Activated CD4-positive, alpha-beta T cell treated with anti-CD3 and anti-CD28 coated beads for 1 hour (primary cell): ENCODE data around the gene RRBP1.

ENCODE experiments used
- DNase-seq: peaks from one replicate; pipeline ENCODE4 v3.0.0-alpha.2; 2020

RRBP1 gene

DNA sequence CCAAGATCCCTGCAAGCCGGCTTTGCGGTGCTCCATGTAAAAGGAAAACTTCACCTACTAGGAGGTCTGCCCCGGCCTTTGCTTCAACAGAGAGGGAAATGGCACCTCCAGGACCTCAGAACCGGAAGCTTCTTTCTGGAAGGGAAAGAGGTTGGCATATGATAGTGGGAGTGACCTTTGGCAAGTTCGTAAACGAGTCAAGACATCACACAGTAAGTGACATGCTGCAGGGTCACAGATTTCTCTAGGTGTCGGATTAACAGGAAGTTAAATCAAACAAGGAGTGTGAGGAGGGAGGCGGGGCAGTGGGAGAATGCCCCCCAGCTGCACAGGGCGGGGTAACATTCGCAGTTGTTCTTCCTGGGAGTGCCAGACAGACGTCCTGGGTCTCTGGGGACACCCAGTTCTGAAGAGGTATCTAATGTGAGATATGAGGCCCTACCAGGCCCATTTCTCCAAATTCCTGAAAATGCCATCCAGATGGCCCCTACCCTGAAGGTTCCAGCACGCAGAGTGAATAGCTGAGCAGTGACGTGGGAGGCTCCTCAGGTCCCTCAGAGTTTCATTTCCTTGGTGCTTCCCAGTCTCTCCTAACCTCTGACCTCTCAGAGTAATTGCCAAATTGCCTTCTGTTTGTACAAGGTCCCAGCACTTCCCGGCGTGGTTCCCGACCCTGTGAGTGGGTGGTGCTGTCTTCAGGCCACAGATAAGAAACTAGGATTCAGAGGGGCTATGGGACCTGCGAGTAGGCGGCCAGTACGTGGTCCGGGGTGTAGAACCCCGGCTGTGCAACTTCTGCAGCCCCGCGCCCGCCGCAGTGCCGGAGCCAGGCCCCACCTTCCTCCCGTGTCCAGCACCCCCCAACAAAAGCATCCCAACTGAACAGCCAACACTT, 1.9 kb downstream of the RRBP1 start:
- no peak for DNase-seq

DNA sequence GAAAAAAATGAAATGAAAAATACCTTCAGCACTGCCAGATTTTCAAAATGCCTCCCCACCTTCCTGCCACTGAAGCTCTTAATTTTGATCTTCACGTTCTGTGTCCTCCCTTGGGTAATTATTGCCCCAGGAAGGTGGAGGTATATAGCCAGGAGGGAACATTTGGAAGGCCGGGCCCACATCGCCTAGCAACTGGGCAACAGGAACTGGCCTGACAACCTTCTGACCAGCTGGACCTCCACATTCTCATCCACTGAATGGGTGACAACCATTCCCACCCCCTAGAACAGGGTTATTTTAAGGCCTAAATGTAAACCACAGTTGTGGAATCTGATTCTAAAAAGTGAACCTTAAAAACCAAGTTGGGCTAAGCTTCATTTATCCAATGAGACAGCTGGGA, 3.2 kb downstream of the RRBP1 start:
- DNase-seq: no peak

- no peak for DNase-seq
Observed at GRCh38 chr20:17678295-17678694, 3.7 kb downstream of the RRBP1 start.

GRCh38 chr20:17676942-17677341, 5.1 kb downstream of the RRBP1 start:
- no peak for DNase-seq

DNA sequence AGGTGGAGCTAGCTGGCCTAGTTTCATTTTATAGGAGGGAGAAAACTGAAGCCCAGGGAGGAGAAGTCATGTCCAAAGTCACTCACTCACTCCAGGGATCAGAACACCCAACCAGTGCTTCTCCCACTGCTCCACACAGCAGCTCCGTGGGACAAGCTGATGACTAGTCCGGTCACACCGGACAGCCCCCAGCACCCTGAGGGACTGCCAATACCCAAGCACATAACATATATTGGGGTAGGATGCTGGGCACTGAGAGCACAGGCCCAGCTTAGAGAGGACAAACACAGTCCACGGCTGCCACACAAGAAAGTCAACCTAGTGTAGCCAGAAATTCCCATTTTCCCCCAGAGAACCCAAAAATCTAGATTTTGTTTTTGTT, 5.7 kb downstream of the RRBP1 start:
- no peak for DNase-seq

GRCh38 chr20:17675519-17676377, 6.3 kb downstream of the RRBP1 start:
- no peak for DNase-seq

GRCh38 chr20:17674722-17675518, 7.1 kb downstream of the RRBP1 start:
- no peak for DNase-seq

GRCh38 chr20:17673084-17673483, 9.0 kb downstream of the RRBP1 start:
- DNase-seq: no peak

DNA sequence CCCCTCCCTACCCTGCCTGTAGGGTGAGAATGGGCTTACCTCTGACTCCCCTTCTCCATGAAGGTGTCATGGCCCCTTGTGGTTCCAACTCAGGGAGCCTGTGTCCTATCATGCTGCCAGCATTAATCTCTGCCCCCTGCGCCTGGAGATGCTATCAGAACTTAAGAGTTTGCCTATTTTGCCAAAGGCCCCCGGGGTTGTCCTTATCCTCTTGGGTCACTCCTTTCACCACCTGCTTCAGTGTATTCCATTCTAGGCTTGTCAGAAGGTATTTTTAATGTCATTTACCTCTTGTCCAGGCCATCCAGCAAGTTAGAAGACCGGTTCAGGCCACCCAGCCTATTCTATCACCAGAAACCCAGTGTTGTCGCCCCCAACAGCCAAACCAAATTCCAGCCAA, 10.5 kb downstream of the RRBP1 start:
- DNase-seq: no peak

- DNase-seq: no peak
Observed at GRCh38 chr20:17671011-17671410, 11.0 kb downstream of the RRBP1 start.

DNA sequence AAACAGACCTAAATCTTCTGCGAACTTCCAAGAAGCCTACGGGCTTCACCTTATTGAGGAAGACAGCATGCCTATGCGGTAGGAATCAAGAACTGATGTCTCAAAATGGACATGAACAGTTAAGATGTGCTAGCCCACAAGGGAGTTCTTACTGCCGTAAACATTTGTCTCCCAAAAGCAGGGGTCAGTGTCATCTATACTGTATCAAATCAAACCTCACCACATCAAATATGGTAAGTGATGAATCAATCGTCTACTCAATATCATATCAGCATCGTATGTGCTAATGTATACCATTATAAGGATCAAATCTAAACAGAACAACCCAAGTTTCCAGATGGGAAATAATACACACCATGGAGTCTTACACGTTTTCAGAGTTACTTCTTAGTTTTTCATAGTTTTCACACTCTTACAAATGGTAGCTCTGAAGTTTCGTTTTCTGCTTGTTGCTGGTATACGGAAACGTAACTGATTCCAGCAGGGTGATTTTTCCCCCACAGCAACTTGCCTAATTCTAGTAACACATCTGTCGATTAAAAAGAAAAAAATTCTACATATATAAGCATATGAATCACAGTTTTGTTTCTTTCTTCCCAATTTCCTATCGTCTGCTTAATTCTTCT, 12.6 kb downstream of the RRBP1 start:
- no peak for DNase-seq

- no peak for DNase-seq
Observed at GRCh38 chr20:17668432-17668831, 13.6 kb downstream of the RRBP1 start.

- DNase-seq: no peak
Observed at GRCh38 chr20:17667445-17667844, 14.6 kb downstream of the RRBP1 start.

GRCh38 chr20:17666481-17666880, 15.6 kb downstream of the RRBP1 start:
- no peak for DNase-seq

GRCh38 chr20:17665756-17666155, 16.3 kb downstream of the RRBP1 start:
- no peak for DNase-seq

DNA sequence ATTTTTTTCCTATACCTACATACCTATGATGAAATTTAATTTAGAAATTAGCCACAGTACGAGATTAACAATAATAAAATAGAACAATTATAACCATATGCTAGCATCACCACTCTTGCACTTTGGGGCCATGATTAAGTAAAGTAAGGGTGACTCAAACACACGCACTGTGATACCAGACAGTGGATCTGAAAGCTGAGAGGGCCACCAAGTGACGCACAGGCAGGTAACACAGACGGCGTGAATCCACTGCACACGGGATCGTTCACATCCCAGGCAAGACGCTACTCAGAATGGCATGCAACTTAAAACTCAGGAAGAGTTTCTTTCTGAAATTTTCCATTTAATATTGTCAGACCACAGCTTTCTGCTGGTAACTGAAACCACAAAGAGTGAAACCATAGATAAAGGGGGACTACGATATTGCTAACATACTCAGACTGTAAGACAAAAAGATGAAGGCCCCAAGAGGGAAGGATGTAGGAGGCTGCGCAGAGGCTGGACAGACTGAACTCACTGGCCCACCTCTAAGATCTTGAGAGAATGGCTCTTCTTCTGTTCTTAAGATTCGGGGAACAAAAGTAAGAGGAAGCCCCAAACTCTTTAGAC, 17.9 kb downstream of the RRBP1 start:
- no peak for DNase-seq

DNA sequence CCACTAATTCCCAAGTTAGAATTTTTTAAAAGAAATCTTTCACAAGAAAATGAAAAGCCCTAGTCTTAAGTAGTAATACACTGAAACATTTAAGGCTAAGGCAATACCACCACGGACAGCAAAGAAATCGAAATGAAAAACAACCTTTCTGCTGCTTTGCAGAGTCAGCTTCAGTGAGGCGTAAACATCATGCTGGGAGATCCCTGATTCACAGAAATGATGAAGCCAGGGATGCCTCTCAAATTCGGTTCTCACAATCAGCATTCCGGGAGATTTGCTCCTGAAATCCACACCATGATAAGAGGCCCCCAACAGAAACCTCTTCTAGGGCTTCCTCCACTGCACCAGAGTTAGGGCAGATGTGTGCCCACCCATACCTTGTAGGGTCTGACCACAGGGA, 18.6 kb downstream of the RRBP1 start:
- DNase-seq: no peak

- DNase-seq: no peak
Observed at GRCh38 chr20:17663040-17663399, 19.0 kb downstream of the RRBP1 start.

- no peak for DNase-seq
Observed at GRCh38 chr20:17662333-17663039, 19.6 kb downstream of the RRBP1 start.

DNA sequence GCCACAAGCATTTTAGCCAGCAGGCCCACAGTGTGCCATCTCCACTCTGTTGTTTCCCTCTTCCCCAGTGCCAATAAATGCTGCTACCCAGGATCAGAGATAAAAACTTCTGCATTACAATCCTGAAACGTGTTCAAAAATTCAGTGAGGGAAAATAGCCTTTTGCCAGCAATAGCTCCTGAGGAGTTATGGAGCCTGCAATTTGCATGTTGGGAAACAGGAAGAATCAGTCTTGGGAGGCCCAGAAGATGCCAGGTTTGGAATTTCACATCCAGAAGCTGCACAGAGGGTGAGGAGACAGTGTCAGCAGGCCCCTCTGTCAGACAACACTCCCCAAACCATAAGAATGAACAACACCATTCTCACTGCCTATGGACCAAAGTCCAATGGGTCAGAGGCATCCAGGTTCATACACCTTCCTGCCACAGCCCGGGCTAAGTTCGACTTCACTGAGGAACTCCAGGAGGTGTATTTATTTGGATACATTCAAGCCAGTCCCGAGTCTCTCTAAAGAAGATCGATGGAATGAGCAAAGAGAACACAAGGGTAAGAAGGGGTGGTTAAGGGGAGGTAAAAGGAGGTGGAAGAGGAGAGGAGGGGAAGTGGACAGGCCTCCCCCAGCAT, 20.8 kb downstream of the RRBP1 start:
- no peak for DNase-seq

GRCh38 chr20:17660667-17661066, 21.4 kb downstream of the RRBP1 start:
- DNase-seq: no peak
